Left ventricle myocardium superior (tissue), 1 donor: ENCODE data around the gene MCF2L2. TPM values are rescaled to one million over a fixed set of nuclear protein-coding genes. Genes with fewer than 3 reads are reported as not detected.
"Not testable (repeated sequence)": the region's sequence is repeated elsewhere in the genome, so short reads cannot be mapped to it uniquely, and the experiment has no call there.

ENCODE experiments used
- ATAC-seq: fragments of 200-7000 bp; cut with Tn5 transposase; one replicate; pipeline ENCODE4 v1.9.1; 2020; ENCODE audit warnings: mild to moderate bottlenecking, moderate library complexity
- DNase-seq: peaks from one replicate; pipeline ENCODE4 v3.0.0-alpha.2; 2020
- intact Hi-C: fragments of 100-400 bp; cut with micrococcal nuclease; formaldehyde crosslinking; loops from one replicate; pipeline ENCODE4 v1.11.0; 2022
- total RNA-seq: library from RNA; stranded (reverse); fragmentation: NEBNext Ultra II Directional; extraction: Animal tissue kit (Norgen Biotek cat#: 25700); gene quantifications from one replicate; pipeline ENCODE4 v1.2.1, GENCODE V29; 2021
- donor health status: DM: no; HTN: yes; CAD: no; lungs with severe emphysema.

The MCF2L2 gene
- total RNA-seq, 1 donor from 2014 or later: 0.25 TPM

GRCh38 chr3:183230826-183231225 lies 197.6 kb downstream of the MCF2L2 start:
- DNase-seq (no peak), ATAC-seq (no peak)
- intact Hi-C loops: no loop called here

DNA sequence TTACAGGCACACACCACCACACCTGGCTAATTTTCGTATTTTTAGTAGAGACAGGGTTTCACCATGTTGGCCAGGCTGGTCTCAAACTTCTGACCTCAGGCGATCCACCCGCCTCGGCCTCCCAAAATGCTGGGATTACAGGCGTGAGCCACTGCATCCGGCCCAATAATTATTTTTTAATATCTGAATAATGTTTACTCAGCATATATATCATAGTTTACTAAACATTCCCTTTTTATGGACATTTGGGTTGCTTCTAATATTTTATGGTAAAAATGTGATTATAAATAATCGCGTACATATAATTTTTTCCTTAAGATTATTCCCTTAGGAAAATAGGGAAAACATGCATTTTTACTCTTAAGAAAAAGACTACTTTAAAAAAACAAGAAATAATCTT lies 198.2 kb downstream of the MCF2L2 start:
- DNase-seq, intact Hi-C loops, ATAC-seq: not testable (repeated sequence)

DNA sequence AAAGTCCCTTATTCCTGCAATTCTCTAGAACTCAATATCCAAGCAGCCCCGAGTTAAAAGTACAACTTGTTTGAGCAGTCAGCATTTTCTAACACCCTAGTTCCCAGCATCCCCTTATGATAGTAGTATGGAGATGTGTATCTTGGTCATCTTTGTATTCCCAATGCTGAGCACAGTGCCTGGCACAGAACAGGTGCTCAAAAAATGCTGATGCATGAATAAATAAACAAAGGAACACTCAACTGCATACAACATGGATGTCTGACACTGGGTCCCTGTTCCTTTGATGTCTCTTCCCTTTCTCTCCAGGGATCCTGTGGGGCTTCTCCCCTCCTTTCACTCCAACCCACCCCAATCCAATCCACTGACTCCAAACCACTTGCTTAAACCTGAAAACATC lies 199.2 kb downstream of the MCF2L2 start:
- ATAC-seq (no peak), DNase-seq (no peak)
- intact Hi-C loops: no loop called here

DNA sequence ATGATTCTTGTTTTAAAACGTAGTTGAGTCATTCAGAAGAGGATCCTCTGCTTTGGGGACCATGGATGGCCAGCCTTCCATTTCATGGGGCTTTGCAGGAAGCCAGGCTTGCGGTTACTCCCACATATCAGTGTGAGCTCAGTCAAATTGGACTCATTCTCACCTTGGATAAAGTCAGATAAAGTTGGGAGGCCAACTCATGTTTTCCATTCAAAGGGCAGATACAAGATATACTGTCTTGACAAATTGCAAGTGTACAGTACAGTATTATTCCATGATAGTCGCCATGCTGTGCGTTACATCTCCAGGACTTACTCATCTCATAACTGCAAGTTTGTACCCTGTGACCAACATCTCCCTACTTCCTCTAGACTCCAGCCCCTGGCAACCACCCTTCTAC lies 200.8 kb downstream of the MCF2L2 start:
- ATAC-seq (no peak), DNase-seq (no peak)
- intact Hi-C loops: no loop called here

DNA sequence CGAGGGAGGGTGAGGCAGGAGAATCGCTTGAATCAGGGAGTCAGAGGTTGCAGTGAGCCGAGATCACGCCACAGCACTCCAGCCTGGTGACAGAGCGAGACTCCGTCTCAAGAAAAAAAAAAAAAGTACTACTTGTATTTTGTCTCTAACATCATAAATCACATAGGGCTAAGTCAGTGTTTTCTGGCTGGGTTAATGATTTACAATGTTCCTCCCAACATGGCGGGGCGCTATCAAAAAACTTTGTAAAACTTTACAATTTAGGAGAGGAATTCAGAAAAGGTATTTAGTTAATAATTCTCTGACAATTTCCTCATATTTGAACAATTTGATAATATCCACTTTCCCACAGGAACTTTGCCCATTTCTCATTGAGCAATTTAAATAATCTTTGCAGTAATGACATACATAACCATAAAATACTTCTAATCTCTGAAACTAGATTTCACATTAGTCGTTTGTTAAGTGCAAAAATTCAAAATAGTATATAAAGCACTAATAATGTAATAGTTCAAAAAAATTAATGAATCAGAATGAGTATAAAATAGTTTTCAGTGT lies 202.0 kb downstream of the MCF2L2 start:
- DNase-seq (no peak), ATAC-seq (no peak)
- intact Hi-C loops: no loop called here

- ATAC-seq: no peak
- intact Hi-C loops: no loop called here
- no peak for DNase-seq
Observed at GRCh38 chr3:183224180-183224970, 204.0 kb downstream of the MCF2L2 start.

- ATAC-seq: no peak
- no peak for DNase-seq
- intact Hi-C loops: no loop called here
Observed at GRCh38 chr3:183222631-183223235, 205.7 kb downstream of the MCF2L2 start.

DNA sequence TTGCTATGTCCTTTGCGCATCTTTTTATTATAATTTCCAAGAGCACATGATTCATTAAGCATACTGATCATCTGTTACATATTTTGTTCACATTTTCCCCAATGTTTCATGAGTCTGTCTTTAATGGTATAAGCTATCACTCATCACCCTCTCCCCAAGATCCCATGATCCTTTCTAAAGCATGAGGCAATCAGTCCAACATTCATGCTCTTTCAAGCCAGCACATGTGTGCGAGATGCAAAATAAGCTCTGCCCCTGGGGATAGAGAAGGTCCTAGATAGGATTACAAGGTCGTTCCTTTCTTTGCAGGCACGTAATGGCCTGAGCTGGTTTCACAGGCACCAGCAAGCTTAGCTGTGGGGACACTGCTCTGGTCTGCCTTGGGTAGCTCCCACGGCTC lies 207.6 kb downstream of the MCF2L2 start:
- ATAC-seq (no peak), DNase-seq (no peak)
- intact Hi-C loops: no loop called here

DNA sequence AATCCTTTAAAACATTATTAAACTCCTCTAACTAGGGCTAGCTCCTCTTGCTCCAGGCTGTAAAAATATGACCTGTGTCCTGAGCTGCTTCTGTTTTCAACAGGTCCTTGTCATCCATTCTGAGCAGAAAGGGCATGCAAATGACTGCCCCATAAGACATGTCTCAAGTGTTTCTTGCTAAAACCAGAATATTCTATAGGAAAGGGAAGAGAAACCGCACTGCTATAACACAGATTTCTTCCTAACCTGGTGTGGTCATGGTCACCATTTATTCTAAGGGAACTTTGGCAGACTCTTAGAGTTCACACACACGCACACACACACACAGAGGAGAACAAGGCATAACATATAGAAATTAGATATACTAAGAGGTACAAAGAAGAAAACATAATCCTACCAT lies 209.6 kb downstream of the MCF2L2 start:
- ATAC-seq: no peak
- intact Hi-C loops: no loop called here
- DNase-seq: no peak

DNA sequence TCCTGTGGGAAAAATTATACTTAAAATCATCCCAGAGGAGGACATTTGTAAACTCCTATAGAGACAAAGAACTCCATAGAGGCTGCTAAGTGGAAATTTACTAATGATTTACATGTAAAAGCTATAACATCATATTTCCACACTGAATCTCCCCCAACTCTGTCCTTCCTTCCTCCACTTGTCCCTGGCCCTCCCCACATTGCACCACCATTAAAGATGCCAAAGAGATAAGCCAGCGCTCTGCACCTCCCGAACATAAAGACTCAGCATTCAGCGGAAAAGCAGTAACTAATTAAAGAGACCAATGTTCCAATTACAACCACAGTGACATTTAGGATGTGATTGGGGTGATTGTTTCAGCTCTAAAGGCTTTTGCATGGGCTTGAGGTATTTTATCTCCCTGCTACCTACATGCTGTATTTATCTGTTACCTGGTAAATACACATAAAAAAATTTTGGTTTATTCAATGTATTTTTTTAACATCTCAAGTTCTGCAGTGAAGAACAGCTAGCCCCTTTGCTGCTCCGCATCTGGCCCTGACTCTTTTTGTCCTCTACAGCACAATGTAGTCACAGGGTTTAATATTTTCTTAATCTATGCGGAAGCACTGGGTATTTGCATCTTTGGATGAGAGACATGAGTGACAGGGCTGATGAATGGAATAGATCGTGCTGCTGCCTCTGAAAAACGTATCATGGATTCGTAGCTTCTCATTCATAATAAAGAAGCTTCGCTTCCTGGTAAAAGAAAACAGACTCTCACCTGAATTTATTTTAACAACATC lies 210.7 kb downstream of the MCF2L2 start:
- no peak for DNase-seq
- no peak for ATAC-seq
- intact Hi-C loops: no loop called here

- intact Hi-C loops: no loop called here
- DNase-seq (no peak), ATAC-seq (no peak)
Observed at GRCh38 chr3:183215591-183216202, 212.7 kb downstream of the MCF2L2 start.

DNA sequence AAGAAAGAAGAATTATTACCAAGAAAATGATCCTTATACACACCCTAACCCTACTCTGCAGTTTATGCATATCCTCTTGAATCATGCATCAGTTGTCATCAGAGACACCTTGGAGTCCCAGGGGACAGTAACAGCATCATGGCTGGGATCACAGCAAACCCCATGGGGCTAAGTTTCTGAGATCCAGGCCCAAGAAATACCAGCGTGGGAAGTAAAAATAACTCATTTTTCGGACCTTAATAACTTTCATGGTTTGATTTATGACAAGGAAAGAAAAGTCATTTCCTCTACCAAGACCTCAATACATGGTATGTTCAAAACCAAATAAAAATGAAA lies 214.2 kb downstream of the MCF2L2 start:
- no peak for ATAC-seq
- intact Hi-C loops: no loop called here
- DNase-seq: no peak

- intact Hi-C loops: no loop called here
- ATAC-seq (no peak), DNase-seq (no peak)
Observed at GRCh38 chr3:183213415-183214276, 214.8 kb downstream of the MCF2L2 start.

DNA sequence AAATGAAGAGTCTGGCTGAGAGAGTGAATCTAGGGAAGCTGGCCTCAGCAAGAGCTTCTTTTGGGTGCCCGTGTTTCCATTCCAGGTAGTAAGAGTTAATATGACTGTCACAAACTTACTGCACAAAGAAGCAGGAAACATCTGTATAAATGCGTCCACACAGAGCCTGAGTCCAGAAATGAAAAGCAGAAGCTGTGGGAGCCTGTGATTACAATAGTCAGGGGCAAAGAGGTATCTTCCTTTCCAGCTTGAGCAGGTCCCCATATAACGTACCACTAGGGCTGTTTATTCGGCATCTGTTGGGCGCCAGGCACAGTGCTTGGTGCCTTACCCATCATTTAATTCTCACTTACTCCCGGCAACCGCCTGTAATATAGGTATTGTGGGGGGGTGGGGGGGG lies 215.9 kb downstream of the MCF2L2 start:
- DNase-seq (no peak), ATAC-seq (peak; percentile 64)
- intact Hi-C loops: no loop called here

GRCh38 chr3:183212096-183212495 lies 216.3 kb downstream of the MCF2L2 start:
- intact Hi-C loops: no loop called here
- DNase-seq: no peak
- ATAC-seq: no peak

DNA sequence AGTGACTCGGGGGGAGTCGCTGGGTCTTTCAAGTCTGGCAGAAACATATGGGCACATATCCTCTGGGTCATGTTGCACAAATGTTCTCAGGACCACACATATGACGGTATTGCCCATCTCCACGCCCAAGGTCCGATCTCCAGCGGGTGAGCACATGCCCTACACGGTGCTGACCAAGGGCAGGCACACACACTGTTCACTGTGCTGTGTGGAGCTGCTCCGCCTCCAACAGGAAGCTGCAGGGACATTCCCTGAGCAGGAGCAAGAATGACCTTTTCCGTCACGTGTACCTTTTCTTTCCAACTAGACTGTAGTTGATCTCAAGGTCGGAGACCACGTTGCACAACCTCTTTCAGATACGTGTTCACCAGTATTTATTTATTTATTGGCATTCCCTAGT lies 217.1 kb downstream of the MCF2L2 start:
- DNase-seq (peak; percentile 37), ATAC-seq (peak; percentile 81)
- intact Hi-C loops: no loop called here

GRCh38 chr3:183210862-183211341 lies 217.5 kb downstream of the MCF2L2 start:
- intact Hi-C loops: no loop called here
- no peak for DNase-seq
- ATAC-seq: peak; percentile 58

- ATAC-seq (peak; percentile 32), DNase-seq (no peak)
- intact Hi-C loops: no loop called here
Observed at GRCh38 chr3:183210341-183210740, 218.1 kb downstream of the MCF2L2 start.

DNA sequence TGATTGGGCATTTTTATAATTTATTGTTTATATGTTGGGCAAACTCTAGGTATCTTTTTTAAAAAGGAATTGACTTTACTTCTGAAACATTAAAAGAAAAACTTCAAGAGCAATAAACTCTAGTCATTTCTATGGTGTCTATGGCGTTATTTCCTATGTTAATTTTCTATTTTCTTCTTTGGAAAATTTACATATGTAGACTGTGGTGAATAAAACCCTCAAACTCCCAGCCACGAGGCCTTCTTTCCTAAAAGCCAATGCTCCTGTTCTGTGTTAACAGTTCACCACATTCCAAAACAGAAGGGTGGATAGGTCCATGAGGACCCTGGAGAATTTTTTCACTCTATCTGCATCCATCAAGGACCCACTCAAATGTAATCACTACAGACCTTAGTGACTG lies 219.6 kb downstream of the MCF2L2 start:
- intact Hi-C loops: no loop called here
- no peak for DNase-seq
- no peak for ATAC-seq
